ENCODE measurements around the gene ASIC4.
A peak's percentile ranks its signal among the peaks of the same experiment; 100 is the strongest.

The ASIC4 gene

DNA sequence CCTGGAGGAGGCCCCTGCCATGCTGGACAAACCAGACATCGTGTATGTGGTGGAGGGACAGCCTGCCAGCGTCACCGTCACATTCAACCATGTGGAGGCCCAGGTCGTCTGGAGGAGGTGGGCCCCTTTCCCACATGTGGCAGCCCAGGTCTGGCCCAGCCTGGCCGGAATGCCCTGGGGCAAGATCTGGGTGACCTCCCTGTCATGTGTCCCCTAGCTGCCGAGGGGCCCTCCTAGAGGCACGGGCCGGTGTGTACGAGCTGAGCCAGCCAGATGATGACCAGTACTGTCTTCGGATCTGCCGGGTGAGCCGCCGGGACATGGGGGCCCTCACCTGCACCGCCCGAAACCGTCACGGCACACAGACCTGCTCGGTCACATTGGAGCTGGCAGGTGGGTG, 40.8 kb upstream of the ASIC4 start:
- Histone ChIP-seq H3K4me3 (ENCODE audit: low read depth, low read length) (no peak overlapping the region), H3K9me3 (ENCODE audit: control insufficient read depth, insufficient read depth, low read depth, low read length) (no peaks in the 10 kb centered on the region), H3K36me3 (ENCODE audit: control insufficient read depth, insufficient read depth, low read length) (no peaks in the 10 kb centered on the region), H3K27me3 (ENCODE audit: control insufficient read depth, insufficient read depth, low read length) (no peaks in the 10 kb centered on the region), H3K9ac (ENCODE audit: low read length) (no peak overlapping the region), H3K4me1 (ENCODE audit: control insufficient read depth, insufficient read depth, low read length) (peaks cover 13% of the 10 kb centered on the region), H3K27ac (ENCODE audit: low read depth, low read length) (no peak overlapping the region)

DNA sequence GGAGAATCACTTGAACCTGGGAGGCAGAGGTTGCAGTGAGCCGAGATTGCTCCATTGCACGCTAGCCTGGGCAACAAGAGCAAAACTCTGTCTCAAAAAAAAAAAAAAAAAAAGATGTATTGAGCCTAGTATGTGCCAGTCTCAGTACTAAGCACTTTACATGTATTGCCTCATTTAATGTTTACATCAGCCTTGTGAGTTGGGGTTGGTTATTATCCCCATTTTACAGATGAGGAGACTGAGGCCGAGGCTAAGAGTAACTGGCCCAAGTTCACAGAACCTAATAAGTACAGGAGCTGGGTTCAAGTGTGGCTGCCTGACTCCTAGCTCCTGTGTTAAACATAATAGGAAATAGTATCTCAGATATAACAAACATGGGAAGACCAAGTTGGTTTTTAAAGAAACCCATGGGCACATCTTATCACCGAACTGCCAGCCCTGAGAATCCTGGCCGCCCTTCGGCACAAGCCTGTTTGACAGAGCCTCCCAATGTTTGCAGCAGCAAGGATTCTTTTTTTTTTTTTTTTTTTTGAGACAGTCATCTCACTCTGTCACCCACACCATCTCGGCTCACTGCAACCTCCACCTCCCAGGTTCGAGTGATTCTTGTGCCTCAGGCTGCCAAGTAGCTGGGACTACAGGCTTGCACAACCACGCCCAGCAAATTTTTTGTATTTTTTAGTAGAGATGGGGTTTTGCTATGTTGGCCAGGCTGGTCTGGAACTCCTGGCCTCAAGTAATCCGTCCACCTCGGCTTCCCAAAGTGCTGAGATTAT, 39.8 kb upstream of the ASIC4 start:
- H3K4me1 ChIP-seq (ENCODE audit: control insufficient read depth, insufficient read depth, low read length), result peaks cover 13% of the 10 kb centered on the region
- H3K27me3 ChIP-seq (ENCODE audit: control insufficient read depth, insufficient read depth, low read length), result no peaks in the 10 kb centered on the region
- no peak overlapping the region for H3K4me3 ChIP-seq (ENCODE audit: low read depth, low read length)
- no peaks in the 10 kb centered on the region for H3K9me3 ChIP-seq (ENCODE audit: control insufficient read depth, insufficient read depth, low read depth, low read length)
- no peaks in the 10 kb centered on the region for H3K36me3 ChIP-seq (ENCODE audit: control insufficient read depth, insufficient read depth, low read length)
- H3K27ac ChIP-seq (ENCODE audit: low read depth, low read length), result no peak overlapping the region
- no peak overlapping the region for H3K9ac ChIP-seq (ENCODE audit: low read length)

DNA sequence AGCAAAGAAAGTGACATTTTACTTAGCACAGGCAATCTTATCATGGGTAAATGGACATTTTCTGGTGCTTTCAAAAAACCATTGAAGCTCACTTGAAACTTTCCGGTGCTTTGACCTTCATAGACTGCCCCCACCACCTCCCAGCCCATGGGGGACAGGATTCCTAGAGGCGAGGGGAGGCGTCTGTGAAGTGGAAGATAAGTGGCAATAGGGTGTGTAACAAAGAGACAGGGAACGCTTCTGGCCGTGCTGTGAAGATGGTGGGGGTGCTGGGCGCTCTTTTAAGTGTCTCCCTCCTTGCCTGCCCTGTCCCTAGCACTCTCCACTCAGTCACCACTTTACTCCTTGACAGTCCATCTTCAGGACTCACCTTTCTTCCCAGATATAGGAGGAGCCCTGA, 39.0 kb upstream of the ASIC4 start:
- Histone ChIP-seq H3K4me1 (ENCODE audit: control insufficient read depth, insufficient read depth, low read length) (peaks cover 13% of the 10 kb centered on the region), H3K27me3 (ENCODE audit: control insufficient read depth, insufficient read depth, low read length) (no peaks in the 10 kb centered on the region), H3K27ac (ENCODE audit: low read depth, low read length) (no peak overlapping the region), H3K9ac (ENCODE audit: low read length) (no peak overlapping the region), H3K9me3 (ENCODE audit: control insufficient read depth, insufficient read depth, low read depth, low read length) (no peaks in the 10 kb centered on the region), H3K4me3 (ENCODE audit: low read depth, low read length) (no peak overlapping the region), H3K36me3 (ENCODE audit: control insufficient read depth, insufficient read depth, low read length) (no peaks in the 10 kb centered on the region)

DNA sequence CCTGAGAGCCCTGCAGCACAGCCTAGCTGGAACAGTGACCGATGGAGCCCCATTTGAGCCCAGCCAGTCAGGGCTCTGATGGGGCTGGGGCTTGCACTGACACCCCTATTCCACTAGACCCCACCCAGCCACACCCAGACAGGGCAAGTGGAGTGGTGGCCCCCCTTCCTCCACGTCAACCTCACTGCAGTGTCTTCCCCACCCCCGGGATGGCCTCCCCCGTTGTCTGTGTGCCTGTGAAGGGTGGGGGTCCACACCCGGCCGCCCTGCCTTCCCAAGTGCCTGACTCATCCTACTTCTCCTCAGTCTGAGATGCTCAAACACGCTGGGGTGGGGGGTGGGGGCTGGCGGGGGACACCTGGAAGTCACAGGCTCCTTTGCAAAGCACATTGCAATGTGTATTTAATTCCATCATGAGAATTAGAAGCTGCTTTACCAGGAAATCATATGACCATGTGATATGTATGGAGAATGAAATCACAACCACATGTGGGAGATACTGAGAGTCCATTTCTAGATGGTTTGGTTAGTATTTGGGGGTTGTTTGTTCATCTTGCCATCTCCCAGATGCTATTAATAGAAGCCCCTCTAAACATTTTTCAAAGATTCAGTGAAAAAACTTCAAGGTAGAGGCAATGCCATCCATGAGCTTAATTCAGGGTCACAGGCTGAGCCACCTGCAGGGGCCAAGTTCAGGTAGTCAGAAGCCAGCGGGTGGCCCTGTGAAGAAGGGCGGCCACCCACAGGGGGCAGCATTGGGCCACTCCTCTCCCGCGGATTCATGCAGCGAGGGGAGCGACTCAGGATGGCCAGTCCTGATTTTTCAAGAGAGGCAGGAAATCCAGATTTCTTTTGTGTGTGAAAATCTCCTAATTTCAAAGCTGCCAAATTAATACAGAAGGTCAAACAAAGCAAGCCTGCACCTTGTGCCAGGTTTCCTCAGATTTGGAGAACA, 38.3 kb upstream of the ASIC4 start:
- Histone ChIP-seq H3K9me3 (ENCODE audit: control insufficient read depth, insufficient read depth, low read depth, low read length) (no peaks in the 10 kb centered on the region), H3K4me3 (ENCODE audit: low read depth, low read length) (peak overlapping the region; percentile 64), H3K36me3 (ENCODE audit: control insufficient read depth, insufficient read depth, low read length) (no peaks in the 10 kb centered on the region)

DNA sequence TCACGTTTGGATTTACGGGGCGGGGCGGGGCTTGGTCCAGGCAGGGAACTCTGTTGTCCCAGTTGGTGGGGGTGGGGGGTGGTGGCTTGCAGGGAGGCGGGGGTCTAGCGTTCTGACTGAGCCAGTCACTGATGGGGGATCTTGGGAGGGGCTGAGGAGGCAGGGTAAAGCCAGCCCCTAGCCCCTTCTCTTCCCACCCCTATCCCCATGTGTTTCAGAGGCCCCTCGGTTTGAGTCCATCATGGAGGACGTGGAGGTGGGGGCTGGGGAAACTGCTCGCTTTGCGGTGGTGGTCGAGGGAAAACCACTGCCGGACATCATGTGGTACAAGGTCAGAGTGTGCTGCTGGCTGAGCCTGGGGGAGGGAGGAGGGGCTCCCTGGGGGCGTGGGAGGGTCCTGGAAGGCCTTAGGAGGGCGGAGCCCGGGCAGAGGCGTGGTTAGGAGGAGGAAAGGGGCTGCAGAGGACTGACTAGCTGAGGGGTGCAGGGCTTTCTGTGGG, 37.6 kb upstream of the ASIC4 start:
- Histone ChIP-seq H3K27ac (ENCODE audit: low read depth, low read length) (no peak overlapping the region), H3K27me3 (ENCODE audit: control insufficient read depth, insufficient read depth, low read length) (peaks cover 8% of the 10 kb centered on the region), H3K4me1 (ENCODE audit: control insufficient read depth, insufficient read depth, low read length) (peaks cover 13% of the 10 kb centered on the region), H3K4me3 (ENCODE audit: low read depth, low read length) (peak overlapping the region; percentile 64), H3K36me3 (ENCODE audit: control insufficient read depth, insufficient read depth, low read length) (peaks cover 2% of the 10 kb centered on the region; the same call in 1 of the 2 replicates), H3K9me3 (ENCODE audit: control insufficient read depth, insufficient read depth, low read depth, low read length) (no peaks in the 10 kb centered on the region), H3K9ac (ENCODE audit: low read length) (no peak overlapping the region)

More for the DNA sequence above, 38.3 kb upstream of the ASIC4 start:
- peaks cover 13% of the 10 kb centered on the region for H3K4me1 ChIP-seq (ENCODE audit: control insufficient read depth, insufficient read depth, low read length)
- H3K27me3 ChIP-seq (ENCODE audit: control insufficient read depth, insufficient read depth, low read length), result peaks cover 3% of the 10 kb centered on the region; the same call in 1 of the 2 replicates
- no peak overlapping the region for H3K27ac ChIP-seq (ENCODE audit: low read depth, low read length)
- H3K9ac ChIP-seq (ENCODE audit: low read length), result no peak overlapping the region

DNA sequence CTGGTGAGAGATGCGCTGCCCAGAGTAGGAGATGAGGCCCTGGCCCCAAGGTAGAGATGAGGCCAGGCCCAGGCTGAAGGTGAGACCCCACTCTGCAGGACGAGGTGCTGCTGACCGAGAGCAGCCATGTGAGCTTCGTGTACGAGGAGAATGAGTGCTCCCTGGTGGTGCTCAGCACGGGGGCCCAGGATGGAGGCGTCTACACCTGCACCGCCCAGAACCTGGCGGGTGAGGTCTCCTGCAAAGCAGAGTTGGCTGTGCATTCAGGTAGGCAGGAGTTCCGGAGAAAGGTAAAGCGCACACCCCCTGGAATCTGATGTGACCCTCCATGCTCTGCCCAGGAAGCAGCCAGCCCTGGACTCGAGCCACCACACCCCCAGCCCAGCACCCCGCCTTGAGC, 37.1 kb upstream of the ASIC4 start:
- H3K9me3 ChIP-seq (ENCODE audit: control insufficient read depth, insufficient read depth, low read depth, low read length), result no peaks in the 10 kb centered on the region
- peak overlapping the region; percentile 64 for H3K4me3 ChIP-seq (ENCODE audit: low read depth, low read length)
- H3K27me3 ChIP-seq (ENCODE audit: control insufficient read depth, insufficient read depth, low read length), result peaks cover 13% of the 10 kb centered on the region
- H3K27ac ChIP-seq (ENCODE audit: low read depth, low read length), result no peak overlapping the region
- peaks cover 13% of the 10 kb centered on the region for H3K4me1 ChIP-seq (ENCODE audit: control insufficient read depth, insufficient read depth, low read length)
- no peak overlapping the region for H3K9ac ChIP-seq (ENCODE audit: low read length)
- H3K36me3 ChIP-seq (ENCODE audit: control insufficient read depth, insufficient read depth, low read length), result peaks cover 3% of the 10 kb centered on the region; the same call in 1 of the 2 replicates

DNA sequence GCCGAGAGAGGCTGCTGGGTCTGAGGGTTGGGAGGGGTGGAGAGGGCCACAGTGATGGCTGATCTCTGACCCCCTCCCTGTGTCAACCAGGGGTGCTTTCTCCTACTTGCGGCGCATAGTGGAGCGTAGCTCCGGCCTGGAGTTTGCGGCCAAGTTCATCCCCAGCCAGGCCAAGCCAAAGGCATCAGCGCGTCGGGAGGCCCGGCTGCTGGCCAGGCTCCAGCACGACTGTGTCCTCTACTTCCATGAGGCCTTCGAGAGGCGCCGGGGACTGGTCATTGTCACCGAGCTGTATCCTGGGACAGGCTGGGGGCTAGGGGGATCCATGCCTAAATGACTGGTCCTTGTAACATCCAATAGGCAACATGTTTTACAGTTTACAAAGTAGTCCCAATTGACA, 36.5 kb upstream of the ASIC4 start:
- peaks cover 19% of the 10 kb centered on the region for H3K27me3 ChIP-seq (ENCODE audit: control insufficient read depth, insufficient read depth, low read length)
- peaks cover 15% of the 10 kb centered on the region for H3K4me1 ChIP-seq (ENCODE audit: control insufficient read depth, insufficient read depth, low read length)
- H3K36me3 ChIP-seq (ENCODE audit: control insufficient read depth, insufficient read depth, low read length), result peaks cover 3% of the 10 kb centered on the region; the same call in 1 of the 2 replicates
- H3K4me3 ChIP-seq (ENCODE audit: low read depth, low read length), result no peak overlapping the region
- H3K27ac ChIP-seq (ENCODE audit: low read depth, low read length), result no peak overlapping the region
- H3K9ac ChIP-seq (ENCODE audit: low read length), result no peak overlapping the region
- H3K9me3 ChIP-seq (ENCODE audit: control insufficient read depth, insufficient read depth, low read depth, low read length), result no peaks in the 10 kb centered on the region

DNA sequence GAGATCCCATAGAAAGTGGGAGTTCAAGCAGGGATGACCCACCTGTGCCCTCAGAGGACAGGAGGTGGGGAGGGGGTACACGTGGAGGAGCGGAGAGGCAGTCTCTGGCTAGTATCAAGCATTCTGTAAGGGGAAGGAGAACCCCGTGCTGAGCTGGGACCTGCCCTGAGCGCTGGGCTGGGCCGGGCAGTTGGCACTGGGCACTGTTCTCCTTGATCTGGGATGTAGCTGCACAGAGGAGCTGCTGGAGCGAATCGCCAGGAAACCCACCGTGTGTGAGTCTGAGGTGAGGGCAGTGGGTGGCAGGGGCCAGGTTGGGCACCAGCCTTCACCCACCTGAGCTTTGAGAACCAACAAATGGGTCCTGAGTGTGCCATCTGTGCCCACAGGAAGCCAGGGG, 35.4 kb upstream of the ASIC4 start:
- H3K36me3 ChIP-seq (ENCODE audit: control insufficient read depth, insufficient read depth, low read length), result peaks cover 3% of the 10 kb centered on the region; the same call in 1 of the 2 replicates
- H3K27ac ChIP-seq (ENCODE audit: low read depth, low read length), result no peak overlapping the region
- no peaks in the 10 kb centered on the region for H3K9me3 ChIP-seq (ENCODE audit: control insufficient read depth, insufficient read depth, low read depth, low read length)
- no peak overlapping the region for H3K9ac ChIP-seq (ENCODE audit: low read length)
- no peak overlapping the region for H3K4me3 ChIP-seq (ENCODE audit: low read depth, low read length)
- peaks cover 24% of the 10 kb centered on the region for H3K4me1 ChIP-seq (ENCODE audit: control insufficient read depth, insufficient read depth, low read length)
- H3K27me3 ChIP-seq (ENCODE audit: control insufficient read depth, insufficient read depth, low read length), result peaks cover 30% of the 10 kb centered on the region

DNA sequence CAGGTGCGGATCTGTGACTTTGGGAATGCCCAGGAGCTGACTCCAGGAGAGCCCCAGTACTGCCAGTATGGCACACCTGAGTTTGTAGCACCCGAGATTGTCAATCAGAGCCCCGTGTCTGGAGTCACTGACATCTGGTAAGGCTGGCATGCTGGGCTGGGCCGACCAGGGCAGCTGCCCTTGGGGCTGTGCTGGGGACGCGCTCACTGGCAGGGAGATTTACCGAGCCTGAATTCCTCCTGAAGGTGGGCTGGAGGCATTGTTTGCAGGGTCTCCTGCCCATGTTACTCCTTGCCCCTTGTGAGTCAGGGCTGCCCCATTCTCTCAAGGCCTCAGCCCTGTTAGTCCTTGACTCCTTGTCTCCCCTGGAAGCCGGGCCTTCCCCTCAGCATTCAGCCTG, 34.3 kb upstream of the ASIC4 start:
- H3K4me3 ChIP-seq (ENCODE audit: low read depth, low read length), result no peak overlapping the region
- H3K36me3 ChIP-seq (ENCODE audit: control insufficient read depth, insufficient read depth, low read length), result peaks cover 3% of the 10 kb centered on the region; the same call in 1 of the 2 replicates
- peaks cover 30% of the 10 kb centered on the region for H3K4me1 ChIP-seq (ENCODE audit: control insufficient read depth, insufficient read depth, low read length)
- peaks cover 40% of the 10 kb centered on the region for H3K27me3 ChIP-seq (ENCODE audit: control insufficient read depth, insufficient read depth, low read length)
- H3K9me3 ChIP-seq (ENCODE audit: control insufficient read depth, insufficient read depth, low read depth, low read length), result no peaks in the 10 kb centered on the region
- H3K27ac ChIP-seq (ENCODE audit: low read depth, low read length), result no peak overlapping the region
- no peak overlapping the region for H3K9ac ChIP-seq (ENCODE audit: low read length)

DNA sequence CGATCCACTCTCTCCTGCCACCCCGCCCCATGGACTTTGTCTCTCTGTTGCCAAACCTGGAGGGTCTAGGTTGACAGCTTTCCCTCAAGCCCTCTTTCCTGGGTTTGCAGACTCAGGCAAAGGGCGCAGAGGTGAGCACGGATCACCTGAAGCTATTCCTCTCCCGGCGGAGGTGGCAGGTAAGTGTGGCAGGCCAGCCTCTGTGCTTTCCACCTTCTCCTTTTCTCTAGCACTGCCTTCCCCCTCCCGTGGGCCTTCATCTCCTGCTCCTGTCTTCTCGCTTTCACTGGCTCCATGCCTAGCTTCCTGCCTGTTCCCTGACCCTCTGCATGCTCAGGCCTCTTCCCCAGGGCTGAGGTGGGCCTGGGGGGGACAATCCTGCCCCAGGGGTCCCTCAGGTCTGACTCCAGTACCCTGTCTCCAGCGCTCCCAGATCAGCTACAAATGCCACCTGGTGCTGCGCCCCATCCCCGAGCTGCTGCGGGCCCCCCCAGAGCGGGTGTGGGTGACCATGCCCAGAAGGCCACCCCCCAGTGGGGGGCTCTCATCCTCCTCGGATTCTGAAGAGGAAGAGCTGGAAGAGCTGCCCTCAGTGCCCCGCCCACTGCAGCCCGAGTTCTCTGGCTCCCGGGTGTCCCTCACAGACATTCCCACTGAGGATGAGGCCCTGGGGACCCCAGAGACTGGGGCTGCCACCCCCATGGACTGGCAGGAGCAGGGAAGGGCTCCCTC, 31.4 kb upstream of the ASIC4 start:
- Histone ChIP-seq H3K36me3 (ENCODE audit: control insufficient read depth, insufficient read depth, low read length) (peaks cover 3% of the 10 kb centered on the region; the same call in 1 of the 2 replicates), H3K27me3 (ENCODE audit: control insufficient read depth, insufficient read depth, low read length) (peaks cover 69% of the 10 kb centered on the region), H3K27ac (ENCODE audit: low read depth, low read length) (no peak overlapping the region)

More for the DNA sequence above, 31.4 kb upstream of the ASIC4 start:
- no peak overlapping the region for H3K9ac ChIP-seq (ENCODE audit: low read length)
- H3K9me3 ChIP-seq (ENCODE audit: control insufficient read depth, insufficient read depth, low read depth, low read length), result no peaks in the 10 kb centered on the region
- peaks cover 35% of the 10 kb centered on the region for H3K4me1 ChIP-seq (ENCODE audit: control insufficient read depth, insufficient read depth, low read length)
- no peak overlapping the region for H3K4me3 ChIP-seq (ENCODE audit: low read depth, low read length)

Data from HUES6 (cell line).